Measurements from ENCODE around the gene OPTC. TPM values are rescaled to one million over a fixed set of nuclear protein-coding genes. Genes with fewer than 3 reads are reported as not detected.

OPTC gene
- total and polyA plus RNA-seq, 2 donors (not counting 1 experiment from before 2014, with no cell fraction given): not detected

- intact Hi-C loops (cut with micrococcal nuclease): no loop called here
- H3K4me3 ChIP-seq (ENCODE audit: control extremely low read depth in 1 of 5, extremely low read depth in 1 of 5, insufficient read depth in 1 of 5, low read depth in 2 of 5, low read length in 4 of 5): no peak overlapping the region
- no peak overlapping the region for H3K27ac Mint-ChIP-seq
- no peak overlapping the region for H3K4me3 Mint-ChIP-seq
- no peak overlapping the region for H3K27ac ChIP-seq (ENCODE audit: low read length in 2 of 2)
- H3K9ac ChIP-seq (ENCODE audit: low read length): no peak overlapping the region
- H3K9me3 Mint-ChIP-seq (ENCODE audit: insufficient read depth): no peaks in the 10 kb centered on the region
- ChIA-PET POLR2A (interaction anchor here (0.6 to 0.7 kb wide), 2 partner anchors 92 to 174 kb away, joined by 4 read pairs; no protein-coding TSS in a partner anchor), CTCF (interaction anchor here (1.0 to 7.3 kb wide), 2 partner anchors 14 to 131 kb away, joined by 3 to 53 read pairs; no protein-coding TSS in a partner anchor)
- peaks cover 7% of the 10 kb centered on the region for H3K4me1 Mint-ChIP-seq
- no peaks in the 10 kb centered on the region for H3K4me1 ChIP-seq (ENCODE audit: control insufficient read depth in 2 of 2, insufficient read depth in 2 of 2, low read length in 2 of 2)
- no peak for ATAC-seq (ENCODE audit: low read depth)
- peaks cover 37% of the 10 kb centered on the region for H3K27me3 Mint-ChIP-seq
- H3K9me3 ChIP-seq (ENCODE audit: control extremely low read depth in 1 of 3, control insufficient read depth in 2 of 3, insufficient read depth in 1 of 3, low read length in 2 of 3): no peaks in the 10 kb centered on the region
- H3K4me2 ChIP-seq (replicated peaks; ENCODE audit: low read depth, low read length, poor library complexity, severe bottlenecking): no peak overlapping the region
- no peak for DNase-seq
- no CpG with 5 or more reads among the region's 4 CpGs for WGBS (ENCODE audit: insufficient coverage)
- TF ChIP-seq EZH2 (IDR thresholded peaks at IDR 0.05; ENCODE audit: borderline replicate concordance, insufficient read depth, low read depth, low read length, poor library complexity, severe bottlenecking): no peak
- no peak for TF ChIP-seq CTCF (IDR thresholded peaks at IDR 0.05)
- H3K79me2 ChIP-seq (ENCODE audit: control insufficient read depth, insufficient read depth, low read length): no peaks in the 10 kb centered on the region
- no peaks in the 10 kb centered on the region for H3K36me3 ChIP-seq (replicated peaks in 1 of 2; ENCODE audit: control extremely low read depth in 1 of 2, control insufficient read depth in 1 of 2, extremely low read depth in 1 of 2, insufficient read depth in 2 of 2, low read length in 1 of 2)
- H2AFZ ChIP-seq (ENCODE audit: insufficient read depth, low read depth, low read length, poor library complexity, severe bottlenecking): no peak overlapping the region
- H4K20me1 ChIP-seq (ENCODE audit: control insufficient read depth, insufficient read depth, low read length, poor library complexity, severe bottlenecking): no peaks in the 10 kb centered on the region
- H3K27me3 ChIP-seq (replicated peaks in 1 of 4; ENCODE audit: control extremely low read depth in 1 of 4, control insufficient read depth in 3 of 4, insufficient read depth in 4 of 4, low read length in 3 of 4): no peaks in the 10 kb centered on the region
These were observed 20.7 kb upstream of the OPTC start for GRCh38 chr1:203473281-203473680.

GRCh38 chr1:203473781-203474305, 20.1 kb upstream of the OPTC start:
- no peak overlapping the region for H2AFZ ChIP-seq (ENCODE audit: insufficient read depth, low read depth, low read length, poor library complexity, severe bottlenecking)
- no peaks in the 10 kb centered on the region for H3K4me1 ChIP-seq (ENCODE audit: control insufficient read depth in 2 of 2, insufficient read depth in 2 of 2, low read length in 2 of 2)
- 95% methylated on average over 5 of the region's 9 CpGs for WGBS (ENCODE audit: insufficient coverage)
- no peaks in the 10 kb centered on the region for H4K20me1 ChIP-seq (ENCODE audit: control insufficient read depth, insufficient read depth, low read length, poor library complexity, severe bottlenecking)
- Mint-ChIP-seq H3K27ac (no peak overlapping the region), H3K4me3 (no peak overlapping the region), H3K4me1 (peaks cover 7% of the 10 kb centered on the region), H3K27me3 (peaks cover 37% of the 10 kb centered on the region), H3K9me3 (ENCODE audit: insufficient read depth) (no peaks in the 10 kb centered on the region)
- H3K79me2 ChIP-seq (ENCODE audit: control insufficient read depth, insufficient read depth, low read length): no peaks in the 10 kb centered on the region
- H3K9ac ChIP-seq (ENCODE audit: low read length): no peak overlapping the region
- TF ChIP-seq EZH2 (IDR thresholded peaks at IDR 0.05; ENCODE audit: borderline replicate concordance, insufficient read depth, low read depth, low read length, poor library complexity, severe bottlenecking) (no peak), CTCF (IDR thresholded peaks at IDR 0.05) (no peak)
- no peaks in the 10 kb centered on the region for H3K36me3 ChIP-seq (replicated peaks in 1 of 2; ENCODE audit: control extremely low read depth in 1 of 2, control insufficient read depth in 1 of 2, extremely low read depth in 1 of 2, insufficient read depth in 2 of 2, low read length in 1 of 2)
- no peak for ATAC-seq (ENCODE audit: low read depth)
- POLR2A ChIA-PET: interaction anchor here (0.6 kb wide), 1 partner anchor 93 kb away, joined by 4 read pairs; no protein-coding TSS in a partner anchor
- no peak overlapping the region for H3K4me2 ChIP-seq (replicated peaks; ENCODE audit: low read depth, low read length, poor library complexity, severe bottlenecking)
- H3K4me3 ChIP-seq (ENCODE audit: control extremely low read depth in 1 of 5, extremely low read depth in 1 of 5, insufficient read depth in 1 of 5, low read depth in 2 of 5, low read length in 4 of 5): no peak overlapping the region
- no peak overlapping the region for H3K27ac ChIP-seq (ENCODE audit: low read length in 2 of 2)
- CTCF ChIA-PET: interaction anchor here (7.3 to 18.7 kb wide), 2 partner anchors 14 to 133 kb away, joined by 53 to 511 read pairs; no protein-coding TSS in a partner anchor
- no peaks in the 10 kb centered on the region for H3K27me3 ChIP-seq (replicated peaks in 1 of 4; ENCODE audit: control extremely low read depth in 1 of 4, control insufficient read depth in 3 of 4, insufficient read depth in 4 of 4, low read length in 3 of 4)
- H3K9me3 ChIP-seq (ENCODE audit: control extremely low read depth in 1 of 3, control insufficient read depth in 2 of 3, insufficient read depth in 1 of 3, low read length in 2 of 3): no peaks in the 10 kb centered on the region
- intact Hi-C loops (cut with micrococcal nuclease): no loop called here
- no peak for DNase-seq

Data from B cell (primary cell).